ENCODE data around the gene RASAL2. TPM values are rescaled to one million over a fixed set of nuclear protein-coding genes. Genes with fewer than 3 reads are reported as not detected.
A peak's percentile ranks its signal among the peaks of the same experiment; 100 is the strongest.

RASAL2 gene
- total and polyA plus RNA-seq, 9 of the 15 experiments (the other 6 are each of a cell fraction or from before 2014, with no cell fraction given), result 0.13 to 1.0 (median 0.62) TPM

- WGBS (ENCODE audit: insufficient coverage, low coverage, missing lambda C conversion rate), result 6% methylated on average over 4 of the region's 4 CpGs
- Histone ChIP-seq H3K27ac (ENCODE audit: extremely low read depth, low read depth, low read length) (no peak overlapping the region), H4K20me1 (replicated peaks; ENCODE audit: control insufficient read depth, insufficient read depth, low read length) (no peaks in the 10 kb centered on the region), H2AFZ (ENCODE audit: low read depth, low read length) (no peak overlapping the region), H3K79me2 (ENCODE audit: control insufficient read depth, insufficient read depth, low read length) (no peaks in the 10 kb centered on the region), H3K4me3 (no peak overlapping the region), H3K27me3 (ENCODE audit: control insufficient read depth in 2 of 2, insufficient read depth in 2 of 2, low read length in 2 of 2) (no peaks in the 10 kb centered on the region), H3K36me3 (ENCODE audit: control insufficient read depth, insufficient read depth, low read length) (no peaks in the 10 kb centered on the region), H3K9me3 (replicated peaks; ENCODE audit: control insufficient read depth, insufficient read depth, low read depth, low read length) (no peaks in the 10 kb centered on the region), H3K9me1 (ENCODE audit: control insufficient read depth, insufficient read depth, low read length) (no peaks in the 10 kb centered on the region), H3K4me2 (ENCODE audit: insufficient read depth, low read length) (no peak overlapping the region), H3K9ac (ENCODE audit: insufficient read depth in 1 of 2, low read depth in 2 of 2, low read length in 2 of 2) (no peak overlapping the region), H3K4me1 (replicated peaks in 1 of 2; ENCODE audit: control insufficient read depth in 2 of 2, insufficient read depth in 2 of 2, low read length in 2 of 2) (no peaks in the 10 kb centered on the region)
- TF ChIP-seq GTF2A2 (tag; IDR thresholded peaks at IDR 0.05), result no peak
- peak; percentile 72 for TF ChIP-seq PKNOX1 (IDR thresholded peaks at IDR 0.05)
- no peak for TF ChIP-seq RNF219 (CRISPR knock-in tag; IDR thresholded peaks at IDR 0.05)
- TF ChIP-seq DDX20 (tag; IDR thresholded peaks at IDR 0.05; ENCODE audit: low read depth), result no peak
- TF ChIP-seq TEAD4 (IDR thresholded peaks at IDR 0.05; ENCODE audit: low read length), result no peak
- no peak for TF ChIP-seq TEAD4 (CRISPR knock-in tag; IDR thresholded peaks at IDR 0.05; ENCODE audit: borderline replicate concordance)
- ATAC-seq, result peak; percentile 36; the same call in 2 of the 3 replicates
- ChIA-PET CTCF (ENCODE audit: low intra/inter-chr PET ratio) (no interaction called here), POLR2A (no interaction called here)
- no peak for FAIRE-seq
- intact Hi-C loops (cut with micrococcal nuclease), result no loop called here
- no TSS peak for BruUV-seq (replicated peaks)
- DNase-seq (ENCODE audit: extremely low read depth in 1 of 4, low spot score in 3 of 4), result peak in 1 of 4 experiments; percentile 2
- in situ Hi-C loops (cut with MboI), result no loop called here
Measured at GRCh38 chr1:178266619-178267066, 172.7 kb downstream of the RASAL2 start.

Measured in K562 (cell line).